Heart left ventricle (tissue), 13 donors: Measurements from ENCODE around the gene DYNLT4.

ENCODE experiments used
- POLR2A ChIP-seq, 2 donors: fragments of 450-650 bp; IDR thresholded peaks; one replicate each; pipeline ENCODE4 v1.6.1; 2017; ENCODE audit warnings: antibody characterized with exemption in 2 of 2, mild to moderate bottlenecking in 2 of 2, moderate library complexity in 2 of 2
- TF ChIP-seq, protein P1 (sequence below), 12 donors: fragments of 200-600 bp; sonication (generic) in 4 of 12; IDR thresholded peaks; one replicate each; pipeline versions ENCODE4 v1.5.0 to v1.8.0; 2018 to 2022; ENCODE audit warnings: antibody characterized with exemption in 12 of 12, mild to moderate bottlenecking in 5 of 12
- donor health status: ischemic (EF 13 %, LVEDD 7.1; RV severe dilation, severe dysfunction).
- donor health status: DM: no; HTN: yes; CAD: no.
- donor health status: DM: no; HTN: no; CAD: no.
- donor health status: ischemic (EF 25% LVEDD 6.9; RV normal size, moderate dysfunction).
- donor health status: ischemic (EF 25% LVEDD 5.7; RV mildly dilated, moderate dysfunction).
- donor health status: ischemic (EF 35%, LVEDD 5.7; RV mildly dilated, moderate dysfunction).
- donor health status: nonischemic (EF 11% LVEDD 7.7; RV severe dilation, severe dysfunction).
- donor health status: DM: yes; HTN: yes; CAD: no.
- donor health status: PGD.
- donor health status: ischemic (EF 29% LVEDD 5.4; RV normal size, mild dysfunction).
- donor health status: nonischemic (EF 23%, LVEDD 6.1; RV moderate dilation, normal function).

DNA sequence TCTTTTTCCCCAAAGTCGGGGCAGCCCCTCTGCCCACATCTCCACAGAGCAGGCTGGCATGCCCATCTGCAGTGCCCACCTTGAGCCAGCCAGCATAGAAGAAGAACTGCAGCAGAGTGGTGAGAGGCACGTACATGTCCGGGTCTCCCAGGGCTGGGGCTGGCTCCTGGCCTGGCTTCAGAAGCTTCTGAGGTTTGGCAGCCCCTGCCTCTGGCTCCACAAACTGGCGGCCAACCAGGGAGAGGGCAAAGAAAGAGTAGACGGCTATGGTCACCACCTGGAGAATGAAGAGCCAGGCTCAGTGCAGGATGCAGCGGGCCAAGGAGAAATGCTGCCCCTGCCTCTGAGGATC lies 22.1 kb downstream of the DYNLT4 start:
- TF ChIP-seq POLR2A (IDR thresholded peaks at IDR 0.05), result no peak
- TF ChIP-seq, protein P1, sequence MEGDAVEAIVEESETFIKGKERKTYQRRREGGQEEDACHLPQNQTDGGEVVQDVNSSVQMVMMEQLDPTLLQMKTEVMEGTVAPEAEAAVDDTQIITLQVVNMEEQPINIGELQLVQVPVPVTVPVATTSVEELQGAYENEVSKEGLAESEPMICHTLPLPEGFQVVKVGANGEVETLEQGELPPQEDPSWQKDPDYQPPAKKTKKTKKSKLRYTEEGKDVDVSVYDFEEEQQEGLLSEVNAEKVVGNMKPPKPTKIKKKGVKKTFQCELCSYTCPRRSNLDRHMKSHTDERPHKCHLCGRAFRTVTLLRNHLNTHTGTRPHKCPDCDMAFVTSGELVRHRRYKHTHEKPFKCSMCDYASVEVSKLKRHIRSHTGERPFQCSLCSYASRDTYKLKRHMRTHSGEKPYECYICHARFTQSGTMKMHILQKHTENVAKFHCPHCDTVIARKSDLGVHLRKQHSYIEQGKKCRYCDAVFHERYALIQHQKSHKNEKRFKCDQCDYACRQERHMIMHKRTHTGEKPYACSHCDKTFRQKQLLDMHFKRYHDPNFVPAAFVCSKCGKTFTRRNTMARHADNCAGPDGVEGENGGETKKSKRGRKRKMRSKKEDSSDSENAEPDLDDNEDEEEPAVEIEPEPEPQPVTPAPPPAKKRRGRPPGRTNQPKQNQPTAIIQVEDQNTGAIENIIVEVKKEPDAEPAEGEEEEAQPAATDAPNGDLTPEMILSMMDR (IDR thresholded peaks at IDR 0.05), result no peak
